ENCODE measurements around the gene GALNT10. TPM values are rescaled to one million over a fixed set of nuclear protein-coding genes. Genes with fewer than 3 reads are reported as not detected.

The GALNT10 gene
- total and polyA plus RNA-seq, 2 of the 4 experiments (the other 2 are of a cell fraction): 46.2 to 67.0 TPM

- no peak overlapping the region for H3K23ac ChIP-seq (ENCODE audit: low read depth, low read length)
- peaks cover 2% of the 10 kb centered on the region; the same call in 1 of the 2 replicates for H3K4me1 ChIP-seq (ENCODE audit: control insufficient read depth, insufficient read depth, low read length)
- intact Hi-C loops (cut with micrococcal nuclease): loop anchor here (5.0 kb wide), 2 partner anchors 346 to 394 kb away; no protein-coding TSS in a partner anchor
- no peak overlapping the region for H2AFZ ChIP-seq (replicated peaks; ENCODE audit: low read length, poor library complexity)
- H3K36me3 ChIP-seq (ENCODE audit: control insufficient read depth, insufficient read depth, low read length): no peaks in the 10 kb centered on the region
- H3K4me2 ChIP-seq (ENCODE audit: low read depth, low read length): no peak overlapping the region
- no peak overlapping the region for H2AK9ac ChIP-seq (replicated peaks; ENCODE audit: low read depth, low read length, poor library complexity)
- no peaks in the 10 kb centered on the region for H3K9me3 ChIP-seq (ENCODE audit: control insufficient read depth, insufficient read depth, low read length)
- 67% methylated on average over 1 of the region's 5 CpGs; no CpG with 5 or more reads in 1 of the 2 experiments for WGBS, 2 experiments (ENCODE audit: extremely low coverage in 2 of 2, insufficient read length in 1 of 2)
- peaks cover 3% of the 10 kb centered on the region; the same call in 1 of the 2 replicates for H4K20me1 ChIP-seq (ENCODE audit: insufficient read depth, low read length)
- H3K27me3 ChIP-seq (ENCODE audit: control insufficient read depth, insufficient read depth, low read length): peaks cover 18% of the 10 kb centered on the region
- POLR2A ChIA-PET (ENCODE audit: unreplicated experiment): no interaction called here
- no TSS peak for BruUV-seq (replicated peaks)
- H2BK15ac ChIP-seq (ENCODE audit: low read depth, low read length): no peak overlapping the region
- H2BK5ac ChIP-seq (ENCODE audit: low read depth, low read length, poor library complexity, severe bottlenecking): no peak overlapping the region
- no peak overlapping the region for H3K14ac ChIP-seq (replicated peaks; ENCODE audit: low read depth, low read length)
- no peak overlapping the region for H2BK120ac ChIP-seq (ENCODE audit: low read depth, low read length)
- H3K56ac ChIP-seq (ENCODE audit: extremely low read depth, insufficient read depth, low read length): no peak overlapping the region
- no peak overlapping the region for H3K4me3 ChIP-seq (ENCODE audit: insufficient read depth, low read depth, low read length)
- TF ChIP-seq CHD1 (IDR thresholded peaks at IDR 0.05; ENCODE audit: low read depth, low read length): no peak
- TF ChIP-seq RCOR1 (IDR thresholded peaks at IDR 0.05; ENCODE audit: insufficient replicate concordance, low read length): no peak
- no peak for TF ChIP-seq MXI1 (IDR thresholded peaks at IDR 0.05; ENCODE audit: borderline replicate concordance, low read depth, low read length)
- H4K5ac ChIP-seq (ENCODE audit: low read depth, low read length): no peak overlapping the region
- H4K8ac ChIP-seq (ENCODE audit: low read depth in 2 of 2, low read length in 2 of 2): no peak overlapping the region
- no peak overlapping the region for H3K18ac ChIP-seq (ENCODE audit: low read depth, low read length)
- H3K79me1 ChIP-seq (ENCODE audit: low read depth in 1 of 2, low read length in 2 of 2): no peaks in the 10 kb centered on the region
- H4K91ac ChIP-seq (ENCODE audit: insufficient read depth, low read depth, low read length): no peak overlapping the region
- DNase-seq: no peak
- H3K27ac ChIP-seq (ENCODE audit: insufficient read depth, low read length): no peak overlapping the region
- no peak overlapping the region for H3K4ac ChIP-seq (ENCODE audit: low read depth, low read length)
- H3K9ac ChIP-seq (ENCODE audit: low read depth, low read length): no peak overlapping the region
- CTCF ChIA-PET: interaction anchor here (0.6 to 1.2 kb wide), 2 partner anchors 177 to 269 kb away, joined by 3 read pairs; no protein-coding TSS in a partner anchor
- no peaks in the 10 kb centered on the region for H3K9me1 ChIP-seq (ENCODE audit: insufficient read depth, low read length)
- H2BK20ac ChIP-seq (ENCODE audit: low read depth, low read length): no peak overlapping the region
- in situ Hi-C loops (cut with MboI; ENCODE audit: low sequenced_read_pairs): loop anchor here (5.0 to 25.0 kb wide), 2 partner anchors 141 to 346 kb away; no protein-coding TSS in a partner anchor
- H2AK5ac ChIP-seq (ENCODE audit: low read depth, low read length): no peak overlapping the region
- dilution Hi-C loops (cut with HindIII; ENCODE audit: low sequenced_read_pairs, unreplicated experiment): no loop called here
- ATAC-seq (ENCODE audit: low read depth): no peak
Measured at GRCh38 chr5:154466147-154466546, 275.6 kb downstream of the GALNT10 start.

Measured in IMR-90 (cell line).